HG03196 (cell line): Measurements from ENCODE around the gene AVEN.
A peak's percentile ranks its signal among the peaks of the same experiment; 100 is the strongest.
"Not testable (repeated sequence)": the region's sequence is repeated elsewhere in the genome, so short reads cannot be mapped to it uniquely, and the experiment has no call there.

Source experiments
- ATAC-seq: cut with Tn5 transposase; IDR thresholded peaks from one replicate; pipeline ENCODE4 v1.9.1; 2021; ENCODE audit not compliant: unreplicated experiment

Gene AVEN

DNA sequence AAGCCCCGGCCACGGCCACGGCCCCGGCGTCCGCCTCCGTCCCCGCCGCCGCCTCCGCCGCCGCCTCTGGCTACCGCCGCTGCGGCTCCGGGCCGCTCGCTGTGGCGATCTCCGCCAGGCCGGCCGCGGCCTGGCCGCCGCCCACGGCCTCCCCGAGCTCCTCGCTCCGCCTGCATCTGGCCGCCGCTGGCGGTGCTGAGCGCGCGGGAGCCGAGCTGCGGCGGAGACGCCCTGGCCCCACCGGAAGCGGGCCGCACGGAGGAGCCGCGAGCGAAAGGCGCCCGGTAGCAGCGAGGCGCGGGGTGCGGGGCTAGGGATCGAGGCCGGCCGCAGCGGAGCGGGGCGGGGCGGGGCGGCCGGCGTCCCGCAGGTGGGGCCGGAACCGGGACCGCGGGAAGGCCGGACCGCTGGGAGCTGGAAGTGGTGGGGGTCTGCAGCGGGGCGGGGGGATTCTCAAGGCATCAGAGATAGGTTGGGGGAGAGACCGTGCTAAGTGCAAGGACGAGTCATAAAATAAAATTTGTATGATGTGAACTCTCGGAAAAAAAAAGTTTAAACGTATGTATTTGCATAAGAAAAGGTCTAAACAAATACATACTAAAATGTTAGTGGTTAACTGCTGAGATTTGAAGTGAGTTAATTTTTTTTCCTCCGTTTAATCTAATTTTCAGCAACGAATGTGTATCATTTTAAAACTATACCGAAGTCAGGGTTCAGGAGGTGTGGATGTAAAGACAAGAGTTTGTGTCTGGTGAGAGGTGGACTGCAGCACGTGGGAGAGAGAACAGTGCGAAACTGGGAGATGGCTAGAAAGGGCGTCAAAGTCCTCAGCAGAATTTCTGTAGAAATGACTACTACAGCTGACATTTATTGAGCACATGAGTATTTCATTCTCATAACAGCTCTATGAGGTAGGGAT is at the start of gene AVEN:
Gene AVEN, minus strand, starts transcription at position 334 of the 919 bp plus-strand sequence. Its CDS starts 158 bp downstream, at position 176.
- peak; percentile 37 for ATAC-seq

- no peak for ATAC-seq
Measured at GRCh38 chr15:34085746-34086145, 46.7 kb upstream of the AVEN start.

- no peak for ATAC-seq
Measured at GRCh38 chr15:34084086-34084485, 45.1 kb upstream of the AVEN start.

GRCh38 chr15:34079904-34080303 is 40.9 kb upstream of the AVEN start:
- no peak for ATAC-seq

DNA sequence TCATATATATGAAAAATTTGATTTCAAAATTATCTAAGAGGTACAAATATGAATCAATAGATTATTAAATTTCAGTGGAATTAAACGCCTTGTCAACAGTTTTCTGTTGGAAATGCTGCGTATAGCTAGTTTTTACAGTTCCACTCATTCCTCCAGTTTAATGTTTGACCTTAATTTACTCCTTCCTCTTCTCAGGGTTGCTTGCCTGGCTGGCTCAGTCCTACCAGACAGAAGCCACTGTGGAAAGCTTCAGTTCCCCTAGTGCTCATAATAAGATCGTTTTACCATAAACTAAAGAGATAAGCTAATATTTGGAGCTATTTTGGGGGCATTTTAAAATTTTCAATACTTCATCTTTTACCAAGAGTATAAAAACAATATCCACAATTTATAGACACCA is 39.9 kb upstream of the AVEN start:
- ATAC-seq: no peak

GRCh38 chr15:34076785-34077184 is 37.8 kb upstream of the AVEN start:
- ATAC-seq: no peak

- ATAC-seq: no peak
Measured at GRCh38 chr15:34070003-34070402, 31.0 kb upstream of the AVEN start.

DNA sequence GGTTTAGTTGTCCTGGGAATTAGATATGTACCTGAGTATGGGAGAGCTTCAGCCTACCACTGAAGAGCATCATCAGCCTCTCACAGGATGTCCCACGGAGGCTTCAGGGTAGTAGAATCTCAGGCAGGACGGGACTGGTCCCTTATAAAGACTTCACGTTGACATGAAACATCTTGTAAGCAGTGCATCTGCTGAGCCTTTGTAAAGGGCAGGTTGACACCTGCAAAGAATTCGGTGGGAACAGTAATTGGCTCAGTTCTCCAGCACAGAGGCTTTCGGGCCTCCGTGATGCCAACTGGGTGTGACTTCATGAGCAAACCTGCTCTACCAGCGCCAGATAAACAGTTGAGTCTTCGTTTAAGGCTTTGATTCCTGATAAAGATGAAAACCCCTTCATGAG is 26.9 kb upstream of the AVEN start:
- no peak for ATAC-seq

DNA sequence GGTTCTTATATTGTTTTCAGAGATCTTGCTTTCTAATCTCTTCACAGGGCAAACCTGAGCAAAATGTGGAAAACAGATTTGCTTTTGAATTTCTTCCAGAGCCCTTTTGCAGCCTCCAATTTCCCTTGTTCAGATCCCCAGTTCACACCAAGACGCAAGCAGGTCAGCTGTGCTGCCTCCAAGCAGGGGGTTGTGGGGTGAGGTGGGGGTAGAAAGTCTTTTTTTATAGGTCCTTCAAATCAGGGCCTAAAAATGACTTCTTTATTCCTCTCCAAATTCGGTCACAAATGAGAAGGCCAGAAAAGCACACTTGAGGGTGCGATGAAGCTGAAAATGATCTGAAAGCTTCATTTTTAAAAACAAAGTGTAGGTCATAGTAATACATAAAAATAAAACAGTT is 26.3 kb upstream of the AVEN start:
- no peak for ATAC-seq

DNA sequence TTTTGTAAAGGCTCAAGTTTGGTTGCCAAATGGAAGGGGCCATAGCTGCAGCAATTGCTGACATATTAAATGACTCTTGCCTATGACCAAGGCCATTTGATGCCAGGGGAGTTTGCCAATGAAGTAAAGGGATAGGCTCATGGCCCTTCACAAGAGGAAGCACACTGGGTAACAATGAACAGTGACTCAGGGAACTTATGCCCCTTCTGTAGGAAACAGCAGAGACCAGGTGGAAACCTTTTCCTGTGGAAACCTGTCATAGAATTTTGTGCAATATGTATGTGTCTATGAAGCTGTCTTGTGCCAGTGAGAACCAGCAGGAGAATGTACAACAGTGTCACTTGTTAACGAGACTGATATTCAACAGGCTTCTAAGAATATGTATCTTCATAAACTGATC is 25.4 kb upstream of the AVEN start:
- ATAC-seq: no peak

DNA sequence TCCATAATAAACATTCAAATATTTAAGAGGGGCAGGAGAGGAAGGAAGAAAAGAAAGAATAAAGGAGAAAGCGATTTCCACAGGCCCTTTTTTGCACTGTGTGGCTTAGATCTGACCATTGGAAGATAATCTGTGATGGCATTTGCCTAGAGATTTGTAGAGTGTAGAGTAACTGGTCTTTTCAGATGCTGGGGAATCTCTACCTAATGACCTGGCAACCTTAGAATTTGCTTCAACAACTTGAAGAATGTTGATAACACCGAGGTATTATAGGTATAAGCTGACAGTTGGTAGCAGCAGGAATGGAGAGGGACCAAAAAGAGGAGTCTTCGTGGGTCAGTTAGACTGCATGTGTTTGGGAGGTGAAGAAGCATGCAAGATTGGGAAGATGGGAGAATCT is 20.9 kb upstream of the AVEN start:
- no peak for ATAC-seq

GRCh38 chr15:34059476-34059875 is 20.5 kb upstream of the AVEN start:
- no peak for ATAC-seq

DNA sequence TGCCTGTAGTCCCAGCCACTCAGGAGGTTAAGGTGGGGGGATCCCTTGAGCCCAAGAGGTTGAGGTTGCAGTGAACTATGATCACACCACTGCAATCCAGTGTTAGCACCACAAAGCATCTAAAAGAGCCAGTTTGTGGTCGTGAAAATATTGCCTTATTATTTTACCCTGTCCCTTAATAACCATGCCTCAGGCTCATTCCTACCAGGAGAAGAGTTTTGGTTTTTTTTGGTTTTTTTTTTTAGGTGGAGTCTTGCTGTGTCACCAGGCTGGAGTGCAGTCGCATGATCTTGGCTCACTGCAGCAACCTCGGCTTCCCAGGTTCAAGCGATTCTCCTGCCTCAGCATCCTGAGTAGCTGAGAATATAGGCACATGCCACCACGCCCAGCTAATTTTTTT is 17.9 kb upstream of the AVEN start:
- ATAC-seq: no peak

GRCh38 chr15:34055868-34056595 is 17.0 kb upstream of the AVEN start:
- ATAC-seq: no peak

GRCh38 chr15:34054081-34054707 is 15.2 kb upstream of the AVEN start:
- ATAC-seq: no peak

DNA sequence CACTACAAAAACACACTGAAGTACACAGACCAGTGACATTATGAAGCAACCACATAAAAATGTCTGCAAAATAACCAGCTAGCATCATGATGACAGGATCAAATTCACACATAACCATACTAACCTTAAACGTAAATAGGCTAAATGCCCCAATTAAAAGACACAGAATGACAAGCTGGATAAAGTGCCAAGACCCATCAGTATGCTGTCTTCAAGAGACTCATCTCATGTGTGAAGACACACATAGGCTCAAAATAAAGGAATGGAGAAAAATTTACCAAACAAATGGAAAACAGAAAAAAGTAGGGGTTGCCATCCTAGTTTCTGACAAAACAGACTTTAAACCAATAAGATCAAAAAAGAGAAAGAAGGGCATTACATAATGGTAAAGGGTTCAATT is 11.4 kb upstream of the AVEN start:
- not testable (repeated sequence) for ATAC-seq

GRCh38 chr15:34049112-34049511 is 10.1 kb upstream of the AVEN start:
- no peak for ATAC-seq

DNA sequence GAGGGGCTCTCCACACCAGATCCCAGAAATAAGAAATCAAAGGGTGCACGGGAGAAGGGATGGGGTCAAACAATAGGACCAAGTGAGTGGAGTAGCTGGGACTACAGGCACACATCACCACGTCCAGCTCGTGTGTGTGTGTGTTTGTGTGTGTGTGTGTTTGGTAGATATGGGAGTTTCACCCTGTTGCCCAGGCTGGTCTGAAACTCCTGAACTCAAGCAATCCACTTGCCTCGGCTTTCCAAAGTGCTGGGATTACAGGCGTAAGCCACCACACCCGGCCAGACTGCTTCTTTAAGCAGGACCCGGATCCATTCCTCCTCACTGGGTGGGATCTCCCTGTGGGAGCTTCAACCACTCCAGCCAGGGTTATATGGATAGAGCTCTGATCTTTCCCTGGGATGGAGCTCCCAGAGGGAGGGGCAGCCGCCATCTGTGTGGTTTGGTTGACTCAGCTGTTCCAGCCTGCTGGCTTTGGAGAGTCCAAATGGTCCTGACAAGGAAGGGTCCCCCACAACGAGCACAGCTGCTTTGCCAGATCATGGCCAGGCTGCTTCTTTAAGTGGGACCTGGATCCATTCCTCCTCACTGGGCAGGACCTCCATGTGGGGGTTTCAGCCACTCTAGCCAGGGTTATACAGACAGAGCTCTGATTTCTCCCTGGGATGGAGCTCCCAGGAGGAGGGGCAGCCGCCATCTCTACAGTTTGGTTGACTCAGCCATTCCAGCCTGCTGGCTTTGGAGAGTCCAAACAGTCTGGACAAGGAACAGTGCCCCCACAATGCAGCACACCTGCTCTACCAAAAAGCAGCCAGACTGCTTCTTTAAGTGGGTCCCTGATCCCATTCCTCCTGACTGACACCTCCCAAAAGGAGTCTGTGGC is 9.1 kb upstream of the AVEN start:
- no peak for ATAC-seq

DNA sequence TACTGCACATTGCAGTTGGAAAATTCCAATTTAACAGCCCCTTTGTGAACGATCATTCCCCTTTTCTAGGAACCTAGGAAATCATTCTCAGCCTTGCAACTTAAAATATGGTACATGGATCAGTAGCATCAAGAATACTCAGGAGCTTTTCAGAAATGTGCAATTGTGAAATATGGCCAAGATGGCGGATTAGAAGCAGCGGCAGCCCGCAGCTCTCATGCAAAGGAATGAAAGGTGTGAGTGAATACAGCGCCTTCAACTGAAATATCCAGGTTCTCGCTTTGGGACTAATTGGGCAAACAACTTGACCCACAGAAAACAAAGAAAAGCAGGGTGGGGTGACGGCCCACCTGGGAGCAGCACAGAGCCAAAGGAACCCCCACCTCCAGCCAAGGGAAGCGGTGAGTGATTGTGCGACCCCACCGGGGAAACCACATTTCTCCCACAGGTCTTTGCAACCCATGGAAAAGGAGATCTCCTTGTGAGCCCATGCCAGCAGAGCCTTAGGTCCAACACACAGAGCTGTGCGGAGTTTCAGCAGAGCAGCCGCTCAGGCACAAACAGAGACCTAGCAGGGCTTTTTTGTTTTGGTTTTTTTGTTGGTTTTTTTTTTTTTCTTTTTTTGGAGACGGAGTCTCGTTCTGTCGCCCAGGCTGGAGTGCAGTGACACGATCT is 7.6 kb upstream of the AVEN start:
- no peak for ATAC-seq

DNA sequence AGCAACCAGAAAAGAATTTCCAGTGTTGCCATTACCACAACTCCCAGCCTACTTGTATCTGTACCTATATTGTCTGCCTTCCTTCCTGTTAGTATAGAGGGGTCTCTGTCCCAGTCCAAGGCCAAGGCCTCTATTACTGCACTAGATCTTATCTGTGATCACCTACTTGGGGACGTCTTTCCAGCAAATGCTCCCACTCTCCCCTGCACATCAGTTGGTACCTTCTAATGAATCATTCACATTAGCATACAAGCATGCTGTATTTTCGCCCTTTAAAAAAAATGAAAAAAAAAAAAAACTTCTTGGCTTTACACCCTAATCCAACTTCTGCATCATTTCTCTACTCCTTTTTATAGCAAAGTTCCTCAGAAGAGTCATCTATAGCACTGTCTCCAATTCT is 4.8 kb upstream of the AVEN start:
- ATAC-seq: no peak
